IPS DF 19.7 (cell line): ENCODE measurements around the gene PRKCZ.
"Not testable (repeated sequence)": the region's sequence is repeated elsewhere in the genome, so short reads cannot be mapped to it uniquely, and the experiment has no call there.

Experiments used
- DNase-seq: peaks from one replicate; pipeline ENCODE4 v3.0.0-alpha.2; 2013; ENCODE audit warnings: low read depth, low spot score

Gene PRKCZ

DNA sequence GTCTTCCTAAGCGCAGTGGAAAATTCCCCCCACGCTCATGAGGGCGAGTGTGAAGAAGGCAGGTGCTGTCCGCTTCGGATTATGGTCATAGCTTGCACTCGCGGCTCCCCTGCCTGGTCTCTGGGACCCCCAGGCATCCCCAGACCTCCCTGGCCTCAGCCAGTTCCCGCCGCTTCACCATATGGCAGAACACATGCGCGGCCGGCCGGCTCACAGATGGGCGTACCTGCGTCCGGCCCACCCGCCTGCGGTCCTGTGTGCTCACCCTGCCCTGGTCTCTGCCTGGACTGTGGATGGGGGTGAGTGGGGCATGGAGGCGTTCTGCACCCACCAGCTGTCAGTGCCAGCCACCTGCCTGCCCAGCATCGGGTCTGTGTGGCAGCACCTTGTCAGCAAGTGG, 34.1 kb downstream of the PRKCZ start:
- no peak for DNase-seq

DNA sequence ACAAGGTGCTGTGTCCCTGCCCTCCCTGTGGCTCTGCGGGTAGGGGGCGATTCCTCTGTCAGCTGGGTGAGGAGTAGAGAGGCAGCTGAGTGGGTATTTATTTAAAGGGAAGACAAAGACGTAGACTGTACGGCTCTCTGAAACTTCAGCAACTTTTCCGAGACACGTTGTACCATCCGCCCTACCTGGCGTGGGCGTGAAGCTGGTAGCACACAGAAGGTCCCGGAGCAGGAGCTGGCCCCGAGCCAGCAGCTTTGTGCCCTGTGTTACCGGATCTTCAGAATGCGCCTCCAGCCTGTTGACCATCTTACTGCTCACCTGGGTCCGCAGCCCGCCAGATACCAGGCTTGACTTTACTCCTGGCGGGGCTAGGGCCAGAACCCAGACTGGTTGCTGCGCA, 34.9 kb downstream of the PRKCZ start:
- no peak for DNase-seq

DNA sequence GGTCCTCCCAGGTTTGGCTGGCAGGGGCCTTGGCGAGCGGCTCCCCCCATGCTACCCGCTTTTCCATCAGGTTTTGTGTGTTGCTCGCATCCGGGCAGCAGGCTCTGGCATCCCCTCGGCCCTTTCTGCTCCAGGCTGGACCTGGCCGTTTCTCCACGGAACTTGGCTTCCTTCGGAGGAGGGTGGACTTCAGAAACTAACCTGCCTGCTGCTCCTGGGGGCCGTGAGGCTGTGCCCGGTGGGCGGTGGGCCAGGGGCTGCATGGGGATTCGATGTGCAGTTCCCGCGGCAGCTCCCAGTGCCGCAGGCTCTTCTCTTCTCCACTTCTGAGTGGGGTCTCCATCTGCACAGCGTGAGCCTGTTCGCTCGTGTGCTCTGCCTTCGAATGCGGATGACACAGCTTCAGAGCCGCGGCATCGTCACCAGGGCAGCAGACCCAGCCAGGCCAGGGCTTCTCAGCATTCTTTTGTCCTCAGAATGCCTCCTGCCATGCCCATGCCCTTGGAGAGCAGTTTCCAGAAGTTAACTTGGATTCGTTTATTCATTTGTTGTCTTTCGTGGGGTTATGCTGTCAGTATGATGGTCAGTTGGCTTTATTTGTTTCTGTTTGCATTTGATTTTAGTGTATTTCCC, 36.4 kb downstream of the PRKCZ start:
- DNase-seq = no peak

DNA sequence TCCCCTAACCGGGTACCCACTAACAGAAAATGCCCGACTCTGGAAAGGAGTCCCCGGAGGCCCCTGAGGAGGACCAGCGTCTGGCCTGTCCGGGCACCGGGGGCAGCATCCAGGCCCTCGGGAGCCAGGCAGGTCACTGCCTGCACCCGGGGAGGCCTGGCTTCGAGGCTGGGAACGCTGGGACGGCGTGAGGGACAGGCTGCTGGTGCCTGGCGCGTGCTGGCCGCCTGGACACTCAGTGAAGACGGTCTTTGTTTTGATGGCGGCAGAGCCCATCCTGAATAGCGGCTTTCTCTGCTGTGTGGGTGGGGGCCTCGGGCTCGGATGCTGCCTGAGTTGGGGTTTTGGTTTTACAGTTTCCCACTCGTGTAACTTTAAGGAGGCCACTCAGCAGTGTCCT, 37.6 kb downstream of the PRKCZ start:
- no peak for DNase-seq

DNA sequence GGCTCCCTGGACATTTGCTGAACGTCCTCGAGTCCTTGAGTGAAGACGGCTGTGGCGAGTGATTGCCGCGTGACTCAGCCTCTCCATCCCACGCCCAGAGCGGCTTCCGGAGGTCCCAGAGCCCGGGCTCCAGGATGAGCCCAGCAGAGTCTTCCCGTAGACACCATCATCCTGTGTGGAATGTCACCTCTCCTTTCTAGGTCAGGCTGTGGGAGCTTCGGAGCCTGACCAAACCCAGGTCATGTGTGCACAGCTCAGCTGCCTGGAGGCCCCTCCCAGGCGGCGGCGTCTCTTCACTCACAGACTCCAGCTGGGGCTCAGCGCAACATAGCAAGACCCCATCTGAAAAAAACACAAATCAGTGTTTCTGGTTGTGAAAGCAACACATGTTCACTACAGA, 38.2 kb downstream of the PRKCZ start:
- DNase-seq = no peak

DNA sequence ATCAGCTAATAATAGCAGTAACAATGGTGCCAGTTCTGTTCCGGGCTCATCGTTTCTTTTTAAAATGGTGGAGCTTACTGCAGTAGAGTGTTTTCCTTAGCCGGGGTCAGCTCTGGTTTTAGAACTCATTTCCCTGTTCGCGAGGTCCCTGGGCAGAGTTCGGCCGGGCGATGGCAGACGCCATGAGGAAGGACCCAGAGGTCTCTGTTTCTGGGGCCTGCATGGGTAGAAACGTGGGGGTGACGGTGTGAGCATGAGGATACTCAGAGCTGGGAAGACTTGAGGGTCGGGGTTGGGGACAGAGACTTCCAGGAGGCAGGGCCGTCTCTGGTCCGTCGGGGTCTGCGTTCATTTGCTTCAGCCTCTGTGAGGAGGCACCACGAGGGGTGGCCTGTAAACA, 38.8 kb downstream of the PRKCZ start:
- no peak for DNase-seq

DNA sequence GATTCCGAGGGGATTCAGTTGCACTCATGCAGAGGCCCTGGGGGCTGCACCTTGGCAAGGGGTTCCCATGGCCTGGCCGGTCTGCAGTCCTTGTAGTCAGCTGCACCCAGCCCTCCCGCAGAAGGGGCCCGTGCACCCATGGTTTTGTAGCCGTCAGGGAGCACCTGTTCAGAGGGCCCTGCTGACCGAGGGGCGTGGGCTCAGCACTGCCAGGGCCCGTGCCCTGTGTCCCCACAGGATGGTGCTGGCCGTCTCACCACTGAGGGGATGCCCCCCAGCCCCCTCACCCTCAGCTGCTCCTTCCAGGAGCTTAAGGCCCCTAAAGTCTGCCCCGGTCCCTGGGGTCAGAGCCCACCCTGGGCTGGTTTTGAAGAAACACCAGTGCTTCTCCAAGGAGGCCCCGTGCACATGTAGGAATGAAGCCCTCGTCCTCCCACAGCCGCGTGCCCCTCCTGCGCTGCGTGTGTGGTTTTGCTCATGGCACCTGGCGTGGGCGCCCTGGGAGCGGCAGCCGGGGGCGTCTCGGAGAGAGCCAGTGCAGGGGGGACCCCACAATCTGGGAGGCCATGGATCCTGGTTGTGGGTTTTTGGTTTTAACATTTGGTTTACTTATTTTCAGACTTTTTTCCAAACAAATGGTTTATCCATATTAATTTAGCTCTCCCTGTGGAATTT, 40.1 kb downstream of the PRKCZ start:
- DNase-seq = no peak

DNA sequence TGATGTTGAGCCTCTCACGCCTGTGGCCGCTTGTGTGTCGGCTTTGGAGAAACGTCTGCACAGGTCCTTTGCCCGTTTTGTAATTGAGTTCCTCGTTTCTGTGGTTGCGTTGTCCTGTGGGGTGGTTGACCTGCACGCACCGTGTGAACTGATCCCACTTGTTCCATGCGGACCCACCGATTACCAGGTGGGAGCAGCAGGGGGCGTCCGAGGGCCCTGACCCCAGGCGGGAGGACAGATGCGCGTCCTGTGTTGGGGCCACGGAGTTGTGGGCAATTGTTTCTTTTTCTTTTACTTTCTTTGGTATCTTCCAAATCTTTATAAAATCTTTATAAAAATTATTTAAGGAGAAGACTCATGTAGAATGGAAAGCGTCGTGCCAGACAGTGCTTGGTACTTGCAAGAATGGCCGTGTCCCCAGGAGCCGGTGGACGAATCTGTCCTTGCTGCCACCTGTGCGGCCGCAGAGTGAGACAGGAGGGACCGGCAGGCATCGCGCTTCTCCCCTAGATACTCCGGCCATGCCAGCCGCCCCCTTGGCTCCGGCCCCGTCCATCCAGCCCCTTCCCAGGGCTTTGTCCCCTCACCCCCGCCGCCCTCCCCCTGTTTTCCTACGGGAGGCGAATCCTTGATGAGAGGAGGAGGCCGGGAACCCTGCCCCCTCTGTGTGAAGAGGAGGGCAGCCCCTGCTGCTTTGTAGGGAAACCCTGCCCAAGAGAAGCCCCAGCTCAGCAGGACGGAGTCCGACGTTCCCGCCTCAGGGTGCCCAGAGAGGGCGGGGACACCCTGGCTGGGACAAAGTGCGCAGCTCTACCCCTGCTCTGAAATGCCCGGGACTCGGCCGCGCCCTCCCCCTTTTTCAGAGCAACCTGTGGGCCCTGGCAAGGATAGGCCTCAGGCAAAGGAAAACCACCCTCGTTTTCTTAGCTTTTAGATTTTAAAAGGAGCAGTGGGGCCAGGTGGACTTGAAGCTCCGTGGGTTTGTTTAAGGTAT, 41.7 kb downstream of the PRKCZ start:
- DNase-seq = peak; percentile 25

DNA sequence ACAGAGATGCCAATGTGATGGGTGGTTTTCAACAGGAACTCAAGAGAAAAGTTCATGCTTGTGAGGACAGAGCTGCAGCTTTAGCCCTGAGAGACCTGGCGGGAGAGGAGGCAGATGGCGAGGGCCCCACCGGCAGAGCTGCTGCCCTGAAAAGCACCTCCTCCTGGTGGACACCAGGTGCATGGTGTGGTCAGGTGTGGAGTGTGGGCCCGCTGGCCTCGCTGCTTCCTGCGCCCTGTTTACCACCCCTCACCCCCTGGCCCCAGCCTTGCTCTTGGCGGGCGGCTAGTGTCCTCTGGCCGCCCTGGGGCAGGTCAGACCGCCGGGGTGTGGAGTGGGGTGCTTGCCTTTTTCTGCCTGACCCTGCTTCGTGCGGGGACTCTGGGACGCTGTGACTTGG, 42.8 kb downstream of the PRKCZ start:
- no peak for DNase-seq

DNA sequence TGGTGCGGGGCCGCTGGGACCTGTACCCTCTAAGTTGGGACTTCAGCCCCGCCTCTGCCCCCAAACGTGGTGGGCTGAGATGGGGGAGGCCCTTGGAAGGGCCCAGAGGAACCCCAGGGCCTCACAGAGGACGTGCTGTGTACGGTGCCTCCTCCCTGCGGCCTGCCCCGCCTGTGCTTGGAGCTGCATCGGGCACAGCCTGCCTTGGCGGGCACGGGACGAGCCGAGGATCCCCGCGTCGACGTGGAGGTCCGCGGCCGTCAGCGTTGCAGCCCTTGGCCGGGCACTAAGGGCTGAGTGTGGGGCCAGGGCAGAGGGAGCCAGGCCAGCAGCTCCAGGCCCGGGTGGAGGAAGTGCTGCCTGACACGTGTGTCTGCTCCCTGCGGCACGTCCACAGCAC, 43.4 kb downstream of the PRKCZ start:
- DNase-seq = no peak

DNA sequence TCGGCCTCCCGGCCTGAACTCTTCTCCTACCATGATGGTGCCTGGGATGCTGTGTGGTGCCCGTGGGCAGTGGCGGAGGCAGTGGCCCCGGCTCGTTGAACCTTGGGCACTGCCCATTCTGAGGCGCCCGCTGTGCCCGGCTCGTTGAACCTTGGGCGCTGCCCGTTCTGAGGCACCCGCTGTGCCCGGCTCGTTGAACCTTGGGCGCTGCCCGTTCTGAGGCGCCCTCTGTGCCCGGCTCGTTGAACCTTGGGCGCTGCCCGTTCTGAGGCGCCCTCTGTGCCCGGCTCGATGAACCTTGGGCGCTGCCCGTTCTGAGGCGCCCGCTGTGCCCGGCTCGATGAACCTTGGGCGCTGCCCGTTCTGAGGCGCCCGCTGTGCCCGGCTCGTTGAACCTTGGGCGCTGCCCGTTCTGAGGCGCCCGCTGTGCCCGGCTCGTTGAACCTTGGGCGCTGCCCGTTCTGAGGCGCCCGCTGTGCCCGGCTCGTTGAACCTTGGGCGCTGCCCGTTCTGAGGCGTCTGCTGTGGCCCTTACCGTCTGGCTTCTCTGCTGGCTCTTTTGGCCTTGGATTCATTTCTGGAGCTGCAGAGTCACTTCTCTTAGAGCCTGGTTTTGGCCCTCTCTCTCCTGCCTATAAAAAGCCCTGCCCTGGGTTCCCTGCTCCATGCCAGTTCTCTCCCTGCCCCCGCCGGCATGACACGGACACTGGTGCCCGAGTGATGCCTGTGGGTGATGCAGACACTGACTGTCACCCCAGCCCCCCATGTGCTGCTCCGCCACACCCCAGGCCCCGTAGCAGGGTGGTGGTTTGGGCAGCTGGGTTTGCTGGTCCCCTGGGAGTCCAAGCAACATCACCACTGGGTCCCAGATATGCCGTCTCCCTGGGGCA, 44.3 kb downstream of the PRKCZ start:
- not testable (repeated sequence) for DNase-seq

DNA sequence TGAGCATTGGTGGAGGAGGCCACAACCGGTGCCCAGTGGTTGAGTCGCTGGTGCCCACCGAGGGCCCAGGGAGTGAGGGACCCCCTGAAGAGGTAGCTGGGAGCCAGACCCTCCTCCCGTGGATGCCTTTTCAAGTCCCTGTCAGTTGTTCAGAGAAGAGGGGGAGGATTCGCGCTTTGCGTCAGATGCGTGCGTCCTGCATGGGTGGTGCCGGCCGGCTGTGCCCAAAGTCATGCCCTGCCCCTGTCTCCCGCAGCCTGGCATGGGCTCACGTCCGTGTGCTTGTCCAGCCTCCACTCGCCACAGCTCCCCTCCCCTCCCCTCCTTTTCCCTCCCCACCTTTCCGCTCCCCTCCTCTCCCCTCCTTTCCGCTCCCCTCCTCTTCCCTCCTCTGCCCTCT, 45.2 kb downstream of the PRKCZ start:
- DNase-seq = no peak

DNA sequence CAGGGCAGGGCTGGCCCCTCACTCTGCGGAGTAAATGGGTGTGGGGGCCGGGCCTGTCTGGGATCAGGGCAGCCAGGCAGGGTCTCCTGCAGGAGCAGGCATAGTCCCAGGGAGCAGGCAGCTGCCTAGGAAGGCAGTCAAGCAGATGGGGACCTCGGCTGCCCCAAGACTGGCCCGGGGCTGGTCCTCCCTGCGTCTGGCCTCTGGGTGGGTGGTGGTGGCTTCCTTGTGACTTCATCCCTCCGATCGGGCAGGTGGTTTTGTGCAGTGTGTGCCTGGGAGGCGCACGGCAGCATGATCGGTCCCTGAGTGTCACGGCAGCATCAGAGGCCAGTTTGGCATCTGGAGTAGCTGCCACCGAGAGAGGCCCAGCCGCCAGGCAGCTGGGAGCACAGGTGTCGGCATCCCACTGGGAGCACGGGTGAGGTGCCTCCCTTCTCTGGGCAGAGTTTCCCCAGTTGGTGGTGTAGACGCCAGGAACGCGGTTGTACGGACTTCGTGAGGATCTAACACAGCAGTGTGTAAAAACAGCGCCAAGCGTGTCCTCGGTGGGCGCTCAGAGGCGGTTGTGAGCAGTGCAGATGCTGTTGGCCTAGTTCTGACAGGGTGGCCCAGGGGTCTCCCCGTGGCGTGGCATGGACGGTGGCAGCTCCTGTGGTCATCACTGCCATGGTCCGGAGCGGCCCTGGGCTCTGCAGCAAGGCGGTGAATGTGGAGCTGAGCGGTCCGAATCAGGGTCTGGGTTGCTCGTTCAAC, 45.9 kb downstream of the PRKCZ start:
- DNase-seq = no peak

DNA sequence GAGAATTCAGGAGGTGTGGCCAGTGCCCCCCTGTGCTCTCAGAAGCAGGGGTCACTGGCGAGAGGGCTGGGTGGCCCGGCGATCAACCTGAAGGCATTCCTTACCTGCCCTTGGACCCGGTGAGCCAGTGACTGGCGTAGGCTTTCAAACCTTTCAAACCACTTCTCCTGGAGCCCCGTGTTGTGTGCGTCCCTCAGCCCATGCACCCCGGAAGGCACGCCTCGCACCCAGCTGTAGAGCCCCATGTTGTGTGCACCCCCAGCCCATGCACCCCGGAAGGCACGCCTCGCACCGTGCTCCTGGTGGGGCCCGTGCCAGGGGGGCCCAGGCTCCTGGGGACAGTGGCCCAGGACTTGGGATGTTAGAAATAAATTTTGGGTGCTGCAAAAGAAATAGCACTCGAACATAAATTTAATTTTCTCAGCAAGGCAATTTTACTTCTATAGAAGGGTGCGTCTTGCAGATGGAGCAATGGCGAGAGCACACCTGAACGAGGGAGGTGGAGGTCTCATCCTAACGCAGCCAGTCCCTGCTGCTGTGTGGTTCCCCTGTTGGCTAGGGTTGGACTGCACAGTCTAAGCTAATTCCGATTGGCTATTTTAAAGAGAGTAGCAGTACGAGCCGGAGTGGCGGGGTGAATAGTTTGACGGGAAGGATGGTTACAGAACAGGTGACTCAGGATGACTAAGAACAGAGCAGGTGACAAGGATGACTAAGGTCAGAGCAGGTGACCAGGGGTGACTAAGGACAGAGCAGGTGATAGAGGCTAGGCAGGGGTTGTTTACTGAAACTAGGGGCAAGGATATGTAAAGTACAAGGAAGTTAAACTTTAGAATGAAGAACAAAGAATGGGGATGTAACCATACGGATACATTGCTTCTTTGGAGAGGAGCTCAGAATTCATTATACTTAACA, 47.4 kb downstream of the PRKCZ start:
- DNase-seq = no peak

DNA sequence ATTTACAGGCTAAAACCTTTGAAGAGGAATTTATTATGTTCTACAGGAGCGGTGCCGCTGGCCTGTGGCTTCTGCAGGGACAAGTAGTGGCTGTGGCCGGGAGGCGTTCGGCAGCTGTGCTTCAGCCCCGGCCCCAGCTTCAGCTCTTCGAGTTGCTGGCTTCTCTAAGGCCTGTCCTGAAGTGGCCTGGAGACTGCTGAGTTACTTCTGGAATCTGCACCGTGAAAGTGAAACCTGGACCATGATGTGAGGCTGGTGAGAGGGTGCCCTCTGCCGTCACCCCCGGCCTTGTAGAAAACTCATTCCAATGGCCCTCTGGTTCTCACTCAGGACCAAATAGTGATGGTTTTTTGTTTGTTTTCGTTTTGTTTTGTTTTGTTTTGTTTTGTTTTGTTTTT, 48.1 kb downstream of the PRKCZ start:
- no peak for DNase-seq

DNA sequence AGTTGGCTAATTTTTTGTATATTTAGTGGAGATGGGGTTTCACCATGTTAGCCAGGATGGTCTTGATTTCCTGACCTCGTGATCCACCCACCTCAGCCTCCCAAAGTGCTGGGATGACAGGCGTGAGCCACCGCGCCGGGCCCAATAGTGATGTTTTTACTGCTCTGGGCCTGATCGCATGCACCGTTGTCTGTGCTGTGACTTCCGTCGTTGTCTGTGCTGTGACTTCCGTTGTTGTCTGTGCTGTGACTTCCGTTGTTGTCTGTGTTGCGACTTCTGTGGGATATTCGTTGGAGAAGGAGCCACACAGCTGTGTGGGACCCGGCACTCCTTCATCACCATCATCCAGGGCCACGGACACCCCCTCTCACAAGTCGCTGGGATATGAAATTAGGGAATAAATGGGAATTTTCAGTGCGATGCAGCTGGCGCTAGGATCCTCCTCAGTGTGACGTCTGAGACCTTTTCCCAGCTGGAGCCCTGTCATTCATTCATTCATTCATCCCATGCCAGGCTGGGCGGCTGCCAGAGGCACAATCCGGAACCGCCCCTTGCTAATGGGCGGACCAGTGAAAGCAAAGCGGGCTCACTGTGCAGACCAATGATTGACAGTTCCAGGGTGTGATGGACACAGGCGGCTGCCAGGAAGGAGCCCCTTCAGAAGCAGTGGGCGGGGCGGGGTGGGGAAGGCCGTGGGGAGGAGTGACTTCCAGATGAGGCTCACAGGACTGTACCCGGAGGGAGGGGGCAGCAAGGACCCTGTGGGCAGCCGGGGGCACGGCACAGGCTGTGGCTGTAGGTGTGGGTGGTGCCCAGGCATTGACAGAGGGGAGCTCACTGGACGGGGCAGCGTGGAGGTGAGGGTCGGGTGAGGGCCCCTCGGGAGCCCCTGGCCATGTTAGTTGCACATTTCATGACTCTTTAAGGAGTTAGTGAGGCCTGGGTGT, 48.9 kb downstream of the PRKCZ start:
- no peak for DNase-seq

DNA sequence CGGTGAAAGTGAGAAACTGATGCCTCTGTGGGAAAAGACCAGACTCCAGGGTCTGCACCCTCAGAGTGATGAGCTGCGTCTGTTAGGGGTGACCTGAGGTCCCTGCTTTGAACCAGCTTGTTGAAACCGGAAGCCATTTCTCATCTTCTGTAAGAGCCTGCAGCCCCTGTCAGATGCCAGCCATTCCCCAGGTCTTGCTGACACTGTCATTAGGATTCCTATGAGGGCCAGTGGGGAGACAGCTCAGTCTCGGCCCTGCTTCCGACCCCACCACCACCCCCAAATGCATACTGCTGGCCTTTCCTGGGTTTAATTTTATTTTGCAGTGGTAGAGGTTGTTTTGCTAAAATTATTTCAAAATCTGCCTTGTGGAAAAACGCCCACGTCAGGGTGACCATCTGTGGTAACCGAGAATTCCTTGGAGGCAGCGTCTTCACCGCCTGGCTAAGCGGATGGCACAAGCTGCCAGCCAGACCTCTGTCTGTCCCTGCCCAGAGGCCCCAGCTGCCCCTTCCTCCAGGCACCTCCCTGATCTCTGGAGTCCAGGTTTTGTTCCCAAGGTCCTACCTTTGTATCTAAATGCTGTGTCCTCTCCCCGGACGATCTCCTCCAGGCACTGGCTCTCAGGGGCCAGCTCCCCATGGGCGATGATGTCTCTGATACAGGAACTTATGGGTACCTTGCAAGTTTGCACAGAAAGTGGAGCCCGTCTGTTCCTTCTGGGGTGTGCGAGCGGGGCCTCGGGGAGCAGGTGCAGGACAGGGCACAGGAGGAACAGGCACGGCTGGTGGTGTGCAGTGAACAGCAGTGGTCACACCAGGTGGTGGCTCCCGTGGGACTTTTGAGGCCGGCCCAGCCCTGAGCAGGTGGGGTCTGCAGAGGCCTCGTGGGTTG, 49.9 kb downstream of the PRKCZ start:
- DNase-seq = no peak

DNA sequence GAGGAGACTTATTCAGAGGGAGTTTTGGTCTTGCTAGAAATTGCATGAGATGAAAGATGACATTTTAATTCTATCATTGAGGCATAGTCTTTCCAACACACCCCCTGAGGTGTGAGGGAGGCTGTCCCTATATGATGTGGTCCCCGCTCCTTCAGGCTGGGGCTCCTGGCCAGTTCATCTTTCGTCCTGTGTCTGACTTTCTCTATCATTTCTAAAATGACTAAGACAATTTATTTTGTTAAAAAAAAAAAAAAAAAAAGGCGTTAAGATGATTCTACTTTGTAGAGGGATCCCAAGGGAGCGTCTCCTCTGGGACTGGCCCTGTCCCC, 50.5 kb downstream of the PRKCZ start:
- DNase-seq = no peak
